Measurements from ENCODE around the gene CEP89.

DNA sequence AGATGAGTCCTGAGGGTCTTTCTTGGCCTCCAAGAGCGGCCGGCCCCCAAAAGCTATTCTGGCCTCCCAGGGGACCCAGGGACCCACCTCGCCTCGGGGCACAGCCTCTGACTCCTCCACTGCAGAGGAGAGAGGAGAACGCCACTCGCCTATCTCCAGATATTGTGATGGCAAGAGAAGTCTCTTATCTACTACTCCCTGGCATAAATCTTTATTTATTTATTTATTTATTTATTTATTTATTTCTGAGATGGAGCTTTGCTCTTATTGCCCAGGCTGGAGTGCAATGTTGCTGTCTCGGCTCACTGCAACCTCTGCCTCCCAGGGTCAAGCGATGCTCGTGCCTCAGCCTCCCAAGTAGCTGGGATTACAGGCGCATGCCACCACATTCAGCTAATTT is 113.2 kb downstream of the CEP89 start:
- TF ChIP-seq, protein P1, sequence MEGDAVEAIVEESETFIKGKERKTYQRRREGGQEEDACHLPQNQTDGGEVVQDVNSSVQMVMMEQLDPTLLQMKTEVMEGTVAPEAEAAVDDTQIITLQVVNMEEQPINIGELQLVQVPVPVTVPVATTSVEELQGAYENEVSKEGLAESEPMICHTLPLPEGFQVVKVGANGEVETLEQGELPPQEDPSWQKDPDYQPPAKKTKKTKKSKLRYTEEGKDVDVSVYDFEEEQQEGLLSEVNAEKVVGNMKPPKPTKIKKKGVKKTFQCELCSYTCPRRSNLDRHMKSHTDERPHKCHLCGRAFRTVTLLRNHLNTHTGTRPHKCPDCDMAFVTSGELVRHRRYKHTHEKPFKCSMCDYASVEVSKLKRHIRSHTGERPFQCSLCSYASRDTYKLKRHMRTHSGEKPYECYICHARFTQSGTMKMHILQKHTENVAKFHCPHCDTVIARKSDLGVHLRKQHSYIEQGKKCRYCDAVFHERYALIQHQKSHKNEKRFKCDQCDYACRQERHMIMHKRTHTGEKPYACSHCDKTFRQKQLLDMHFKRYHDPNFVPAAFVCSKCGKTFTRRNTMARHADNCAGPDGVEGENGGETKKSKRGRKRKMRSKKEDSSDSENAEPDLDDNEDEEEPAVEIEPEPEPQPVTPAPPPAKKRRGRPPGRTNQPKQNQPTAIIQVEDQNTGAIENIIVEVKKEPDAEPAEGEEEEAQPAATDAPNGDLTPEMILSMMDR (IDR thresholded peaks at IDR 0.05): no peak
- no peak for TF ChIP-seq POLR2AphosphoS5 (IDR thresholded peaks at IDR 0.05; ENCODE audit: low read depth, low read length)
- no peak for TF ChIP-seq SIN3A (IDR thresholded peaks at IDR 0.05; ENCODE audit: borderline replicate concordance, insufficient read depth, low read depth, low read length)
- TF ChIP-seq TCF7L2 (IDR thresholded peaks at IDR 0.05; ENCODE audit: low read depth, low read length): no peak
- TF ChIP-seq, protein P2, sequence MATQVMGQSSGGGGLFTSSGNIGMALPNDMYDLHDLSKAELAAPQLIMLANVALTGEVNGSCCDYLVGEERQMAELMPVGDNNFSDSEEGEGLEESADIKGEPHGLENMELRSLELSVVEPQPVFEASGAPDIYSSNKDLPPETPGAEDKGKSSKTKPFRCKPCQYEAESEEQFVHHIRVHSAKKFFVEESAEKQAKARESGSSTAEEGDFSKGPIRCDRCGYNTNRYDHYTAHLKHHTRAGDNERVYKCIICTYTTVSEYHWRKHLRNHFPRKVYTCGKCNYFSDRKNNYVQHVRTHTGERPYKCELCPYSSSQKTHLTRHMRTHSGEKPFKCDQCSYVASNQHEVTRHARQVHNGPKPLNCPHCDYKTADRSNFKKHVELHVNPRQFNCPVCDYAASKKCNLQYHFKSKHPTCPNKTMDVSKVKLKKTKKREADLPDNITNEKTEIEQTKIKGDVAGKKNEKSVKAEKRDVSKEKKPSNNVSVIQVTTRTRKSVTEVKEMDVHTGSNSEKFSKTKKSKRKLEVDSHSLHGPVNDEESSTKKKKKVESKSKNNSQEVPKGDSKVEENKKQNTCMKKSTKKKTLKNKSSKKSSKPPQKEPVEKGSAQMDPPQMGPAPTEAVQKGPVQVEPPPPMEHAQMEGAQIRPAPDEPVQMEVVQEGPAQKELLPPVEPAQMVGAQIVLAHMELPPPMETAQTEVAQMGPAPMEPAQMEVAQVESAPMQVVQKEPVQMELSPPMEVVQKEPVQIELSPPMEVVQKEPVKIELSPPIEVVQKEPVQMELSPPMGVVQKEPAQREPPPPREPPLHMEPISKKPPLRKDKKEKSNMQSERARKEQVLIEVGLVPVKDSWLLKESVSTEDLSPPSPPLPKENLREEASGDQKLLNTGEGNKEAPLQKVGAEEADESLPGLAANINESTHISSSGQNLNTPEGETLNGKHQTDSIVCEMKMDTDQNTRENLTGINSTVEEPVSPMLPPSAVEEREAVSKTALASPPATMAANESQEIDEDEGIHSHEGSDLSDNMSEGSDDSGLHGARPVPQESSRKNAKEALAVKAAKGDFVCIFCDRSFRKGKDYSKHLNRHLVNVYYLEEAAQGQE (IDR thresholded peaks at IDR 0.05; ENCODE audit: insufficient read depth in 1 of 2, low read depth in 2 of 2, low read length in 1 of 2): no peak
